ENCODE results near the gene SPATA2L. TPM values are rescaled to one million over a fixed set of nuclear protein-coding genes. Genes with fewer than 3 reads are reported as not detected.

SPATA2L gene, protein sequence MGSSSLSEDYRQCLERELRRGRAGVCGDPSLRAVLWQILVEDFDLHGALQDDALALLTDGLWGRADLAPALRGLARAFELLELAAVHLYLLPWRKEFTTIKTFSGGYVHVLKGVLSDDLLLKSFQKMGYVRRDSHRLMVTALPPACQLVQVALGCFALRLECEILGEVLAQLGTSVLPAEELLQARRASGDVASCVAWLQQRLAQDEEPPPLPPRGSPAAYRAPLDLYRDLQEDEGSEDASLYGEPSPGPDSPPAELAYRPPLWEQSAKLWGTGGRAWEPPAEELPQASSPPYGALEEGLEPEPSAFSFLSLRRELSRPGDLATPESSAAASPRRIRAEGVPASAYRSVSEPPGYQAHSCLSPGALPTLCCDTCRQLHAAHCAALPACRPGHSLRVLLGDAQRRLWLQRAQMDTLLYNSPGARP
- total RNA-seq (10 to 100 TPM in 6 of 7 donors, 1 to 10 TPM in 1; 6.8 to 16.9 (median 10.5) TPM), polyA plus RNA-seq (1 to 10 TPM; 4.6 to 6.3 (median 5.7) TPM)
- long read RNA-seq, donor 1, result 0 reads
- long read RNA-seq, donor 2, partial matches to known transcripts, result 5 of 5 reads
- long read RNA-seq, donor 2, other reads (novel, unspliced or antisense), result 0 of 5 reads

DNA sequence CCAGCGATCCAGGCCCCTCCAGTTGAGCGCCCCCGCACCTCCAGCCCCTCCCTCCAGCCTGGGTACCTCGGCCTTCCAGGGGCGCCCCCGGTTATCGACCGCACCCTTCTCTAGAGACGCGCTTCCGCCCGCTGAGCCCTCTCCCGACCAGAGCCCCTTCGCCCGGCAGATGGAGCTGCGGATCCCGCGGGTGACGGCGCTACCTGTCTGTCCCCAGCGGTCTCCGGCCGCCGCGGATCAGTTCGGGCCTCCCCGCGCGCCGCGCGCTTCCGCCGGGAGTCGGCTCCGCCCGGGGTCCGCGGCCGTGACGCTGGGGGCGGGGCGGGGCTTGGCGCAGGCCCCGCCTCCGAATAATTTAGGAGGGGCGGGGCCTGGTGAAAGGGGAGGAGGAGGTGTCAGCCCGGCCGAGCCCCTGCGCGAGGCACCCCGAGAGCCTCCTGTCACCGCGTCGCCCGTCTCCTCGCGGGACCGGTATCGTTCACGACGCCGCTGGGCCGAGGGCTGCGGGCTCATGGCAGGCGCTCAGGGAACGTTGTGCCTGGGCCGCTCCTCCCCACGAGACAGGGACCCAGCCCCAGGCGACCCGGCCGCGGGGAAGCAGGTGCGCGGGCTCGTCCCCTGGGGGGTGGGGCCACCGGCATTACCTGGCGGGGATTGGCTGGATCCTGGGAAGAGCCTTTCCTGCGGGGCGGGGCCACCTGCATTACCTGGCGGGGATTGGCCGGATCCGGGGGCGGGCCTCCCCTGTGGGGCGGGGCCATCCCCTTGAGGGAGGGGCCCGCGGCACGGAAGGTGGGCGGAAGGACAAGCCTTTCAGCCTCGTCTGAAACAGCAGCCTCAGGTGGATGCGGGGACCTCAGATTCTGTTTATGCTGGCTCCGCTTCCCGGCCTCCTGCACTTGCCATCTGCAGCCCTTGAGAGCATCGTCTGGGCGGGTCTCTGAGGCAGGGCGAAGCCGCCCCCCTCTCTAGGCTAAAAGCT is at the start of gene SPATA2L:
SPATA2L (minus strand) TSS at position 281 of the 982 bp plus-strand sequence. CDS start 473 bp downstream, outside the sequence.
- peaks cover 0 to 15% (median 10%) of the 10 kb centered on the region in 6 donors for H3K36me3 ChIP-seq
- DNase-seq, result peak; percentile 98
- intact Hi-C loops (cut with DNase I; ENCODE audit: low total_unique reads), result loop anchor here (5.0 kb wide), 1 partner anchor 91 kb away; no protein-coding TSS in a partner anchor
- peak in 1 of 3 donors; percentile 68 for TF ChIP-seq POLR2A (IDR thresholded peaks at IDR 0.05)
- TF ChIP-seq, protein P1, sequence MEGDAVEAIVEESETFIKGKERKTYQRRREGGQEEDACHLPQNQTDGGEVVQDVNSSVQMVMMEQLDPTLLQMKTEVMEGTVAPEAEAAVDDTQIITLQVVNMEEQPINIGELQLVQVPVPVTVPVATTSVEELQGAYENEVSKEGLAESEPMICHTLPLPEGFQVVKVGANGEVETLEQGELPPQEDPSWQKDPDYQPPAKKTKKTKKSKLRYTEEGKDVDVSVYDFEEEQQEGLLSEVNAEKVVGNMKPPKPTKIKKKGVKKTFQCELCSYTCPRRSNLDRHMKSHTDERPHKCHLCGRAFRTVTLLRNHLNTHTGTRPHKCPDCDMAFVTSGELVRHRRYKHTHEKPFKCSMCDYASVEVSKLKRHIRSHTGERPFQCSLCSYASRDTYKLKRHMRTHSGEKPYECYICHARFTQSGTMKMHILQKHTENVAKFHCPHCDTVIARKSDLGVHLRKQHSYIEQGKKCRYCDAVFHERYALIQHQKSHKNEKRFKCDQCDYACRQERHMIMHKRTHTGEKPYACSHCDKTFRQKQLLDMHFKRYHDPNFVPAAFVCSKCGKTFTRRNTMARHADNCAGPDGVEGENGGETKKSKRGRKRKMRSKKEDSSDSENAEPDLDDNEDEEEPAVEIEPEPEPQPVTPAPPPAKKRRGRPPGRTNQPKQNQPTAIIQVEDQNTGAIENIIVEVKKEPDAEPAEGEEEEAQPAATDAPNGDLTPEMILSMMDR (IDR thresholded peaks at IDR 0.05 in 8 of 11, conservative IDR thresholded peaks at IDR 0.05 in 3 of 11), result peak in 4 of 11 experiments; percentile 6 to 42 (median 24)
- TF ChIP-seq POLR2AphosphoS5 (IDR thresholded peaks at IDR 0.05), result peak; percentile 87 to 89 (median 87)
- peak within 1 kb of the TSS; percentile 61 to 95 (median 87) for H3K27ac ChIP-seq
- H3K4me1 ChIP-seq, result peaks cover 18 to 62% (median 39%) of the 10 kb centered on the region in 6 donors
- H3K27me3 ChIP-seq (replicated peaks in 1 of 7), result no peaks in the 10 kb centered on the region
- no peaks in the 10 kb centered on the region for H3K9me3 ChIP-seq
- WGBS, 5 donors, result 0 to 4% (median 1%) methylated on average over 31 to 97 of the region's 97 CpGs
- H3K4me3 ChIP-seq, result peak within 1 kb of the TSS; percentile 53 to 82 (median 72)

DNA sequence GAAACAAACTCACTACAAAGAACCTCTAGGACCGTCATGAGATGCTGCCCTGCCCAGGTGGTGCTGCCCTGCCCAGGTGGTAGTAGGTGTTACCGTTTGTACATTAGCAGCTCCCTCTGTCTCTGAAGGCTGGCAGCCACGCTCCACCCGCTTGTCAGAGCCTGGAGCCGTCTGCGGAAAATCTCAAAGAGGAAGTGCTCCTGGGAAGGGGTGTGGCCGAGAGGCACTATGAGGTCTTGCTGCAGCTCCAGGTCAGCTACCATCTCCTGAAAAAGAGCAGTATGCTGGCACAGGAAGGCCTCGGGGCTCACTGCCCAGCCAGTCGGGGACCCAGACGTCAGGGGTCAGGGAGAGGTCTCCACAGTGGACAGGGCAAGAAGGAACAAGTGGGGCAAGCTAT is 48.1 kb upstream of the SPATA2L start:
- intact Hi-C loops (cut with DNase I; ENCODE audit: low total_unique reads), result no loop called here
- H3K9me3 ChIP-seq, result no peaks in the 10 kb centered on the region
- 32 to 55% (median 36%) methylated on average over 10 of the region's 10 CpGs for WGBS, 5 donors
- peak overlapping the region in 3 of 8 donors; percentile 13 to 47 (median 30) for H3K27ac ChIP-seq
- no peak overlapping the region for H3K4me3 ChIP-seq
- H3K36me3 ChIP-seq, result peaks cover 0 to 91% (median 27%) of the 10 kb centered on the region in 6 donors
- H3K4me1 ChIP-seq, result peaks cover 3 to 16% (median 11%) of the 10 kb centered on the region in 6 donors
- no peak for TF ChIP-seq POLR2A (IDR thresholded peaks at IDR 0.05)
- TF ChIP-seq, protein P1 (IDR thresholded peaks at IDR 0.05 in 8 of 11, conservative IDR thresholded peaks at IDR 0.05 in 3 of 11), result no peak
- TF ChIP-seq POLR2AphosphoS5 (IDR thresholded peaks at IDR 0.05), result no peak
- no peaks in the 10 kb centered on the region for H3K27me3 ChIP-seq (replicated peaks in 1 of 7)
- DNase-seq, result peak; percentile 85

DNA sequence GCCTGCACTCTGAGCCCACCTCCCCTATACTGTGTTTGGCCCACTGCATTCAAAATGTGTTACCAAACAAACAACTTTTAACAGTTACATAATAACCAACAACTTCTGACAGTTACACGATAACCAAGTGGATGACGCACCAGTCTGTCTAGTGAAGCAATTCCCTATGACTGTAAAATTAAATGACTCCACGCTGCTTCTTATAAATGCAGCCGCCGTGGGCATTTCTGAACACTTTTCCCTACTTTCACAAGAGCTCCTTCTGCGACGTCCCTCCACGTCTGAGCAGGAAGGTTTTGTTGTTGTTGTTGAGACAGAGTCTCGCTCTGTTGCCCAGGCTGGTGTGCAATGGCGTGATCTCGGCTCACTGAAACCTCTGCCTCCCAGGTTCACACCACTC is 47.4 kb upstream of the SPATA2L start:
- peaks cover 0 to 94% (median 32%) of the 10 kb centered on the region in 6 donors for H3K36me3 ChIP-seq
- WGBS, 5 donors, result 91 to 96% (median 93%) methylated on average over 11 of the region's 11 CpGs
- DNase-seq, result no peak
- no peaks in the 10 kb centered on the region for H3K9me3 ChIP-seq
- no peak overlapping the region for H3K27ac ChIP-seq
- no peak for TF ChIP-seq POLR2AphosphoS5 (IDR thresholded peaks at IDR 0.05)
- H3K27me3 ChIP-seq (replicated peaks in 1 of 7), result no peaks in the 10 kb centered on the region
- intact Hi-C loops (cut with DNase I; ENCODE audit: low total_unique reads), result no loop called here
- H3K4me3 ChIP-seq, result no peak overlapping the region
- peaks cover 3 to 16% (median 11%) of the 10 kb centered on the region in 6 donors for H3K4me1 ChIP-seq

DNA sequence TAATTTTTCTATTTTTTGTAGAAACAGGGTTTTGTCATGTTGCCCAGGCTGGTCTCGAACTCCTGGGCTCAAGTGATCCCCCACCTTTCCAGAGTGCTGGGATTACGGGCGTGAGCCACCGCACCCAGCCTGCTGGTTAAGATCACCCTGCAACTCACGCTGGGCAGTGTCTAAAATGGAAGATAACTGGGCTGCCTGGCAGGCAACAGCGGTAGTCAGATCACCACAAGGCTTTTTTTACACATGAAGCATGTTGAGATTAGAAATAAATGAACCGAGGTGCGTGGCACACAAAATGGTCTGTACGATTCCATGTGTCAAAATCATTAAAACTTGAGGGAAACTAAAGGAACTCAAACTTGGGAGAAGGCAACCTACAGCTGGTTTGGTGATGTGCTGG is 46.6 kb upstream of the SPATA2L start:
- Histone ChIP-seq H3K9me3 (no peaks in the 10 kb centered on the region), H3K27ac (no peak overlapping the region), H3K4me1 (peaks cover 3 to 18% (median 11%) of the 10 kb centered on the region in 6 donors), H3K36me3 (peaks cover 0 to 87% (median 33%) of the 10 kb centered on the region in 6 donors), H3K27me3 (replicated peaks in 1 of 7) (no peaks in the 10 kb centered on the region), H3K4me3 (no peak overlapping the region)
- TF ChIP-seq, protein P1 (IDR thresholded peaks at IDR 0.05 in 8 of 11, conservative IDR thresholded peaks at IDR 0.05 in 3 of 11), result no peak
- TF ChIP-seq POLR2AphosphoS5 (IDR thresholded peaks at IDR 0.05) (no peak), POLR2A (IDR thresholded peaks at IDR 0.05) (no peak)
- intact Hi-C loops (cut with DNase I; ENCODE audit: low total_unique reads), result no loop called here
- 83 to 99% (median 97%) methylated on average over 9 of the region's 9 CpGs for WGBS, 5 donors
- DNase-seq, result no peak
